ENCODE measurements around the gene NIT1. TPM values are rescaled to one million over a fixed set of nuclear protein-coding genes. Genes with fewer than 3 reads are reported as not detected.

The NIT1 gene
- total RNA-seq, 1 donor from 2014 or later, result 31.9 TPM

DNA sequence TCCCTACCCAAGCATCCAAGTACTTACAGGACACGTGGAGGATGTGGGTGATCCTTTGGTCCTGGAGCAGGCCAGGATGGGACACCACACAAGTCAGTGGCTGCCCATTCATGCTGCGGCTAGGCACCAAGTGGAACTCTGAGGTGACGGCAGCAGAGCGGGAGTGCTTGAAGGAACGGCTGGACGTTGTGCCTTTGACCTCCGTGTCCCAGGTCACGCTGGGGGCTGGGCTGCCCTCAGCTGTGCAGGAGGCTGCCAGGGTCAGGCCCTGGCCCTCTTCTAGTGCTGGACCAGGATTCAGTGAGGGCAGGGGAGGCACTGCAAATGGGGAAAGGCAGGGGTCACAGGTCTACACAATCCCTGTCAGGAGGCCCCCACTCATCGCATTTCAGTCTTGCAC lies 40.5 kb upstream of the NIT1 start:
- DNase-seq, result no peak
- intact Hi-C loops (cut with micrococcal nuclease), result no loop called here
- Histone ChIP-seq H3K36me3 (no peaks in the 10 kb centered on the region), H3K4me1 (no peaks in the 10 kb centered on the region), H3K9me3 (replicated peaks) (no peaks in the 10 kb centered on the region), H3K4me3 (no peak overlapping the region), H3K27ac (replicated peaks) (no peak overlapping the region), H3K27me3 (ENCODE audit: low read depth) (peaks cover 23% of the 10 kb centered on the region)
- TF ChIP-seq, protein P1, sequence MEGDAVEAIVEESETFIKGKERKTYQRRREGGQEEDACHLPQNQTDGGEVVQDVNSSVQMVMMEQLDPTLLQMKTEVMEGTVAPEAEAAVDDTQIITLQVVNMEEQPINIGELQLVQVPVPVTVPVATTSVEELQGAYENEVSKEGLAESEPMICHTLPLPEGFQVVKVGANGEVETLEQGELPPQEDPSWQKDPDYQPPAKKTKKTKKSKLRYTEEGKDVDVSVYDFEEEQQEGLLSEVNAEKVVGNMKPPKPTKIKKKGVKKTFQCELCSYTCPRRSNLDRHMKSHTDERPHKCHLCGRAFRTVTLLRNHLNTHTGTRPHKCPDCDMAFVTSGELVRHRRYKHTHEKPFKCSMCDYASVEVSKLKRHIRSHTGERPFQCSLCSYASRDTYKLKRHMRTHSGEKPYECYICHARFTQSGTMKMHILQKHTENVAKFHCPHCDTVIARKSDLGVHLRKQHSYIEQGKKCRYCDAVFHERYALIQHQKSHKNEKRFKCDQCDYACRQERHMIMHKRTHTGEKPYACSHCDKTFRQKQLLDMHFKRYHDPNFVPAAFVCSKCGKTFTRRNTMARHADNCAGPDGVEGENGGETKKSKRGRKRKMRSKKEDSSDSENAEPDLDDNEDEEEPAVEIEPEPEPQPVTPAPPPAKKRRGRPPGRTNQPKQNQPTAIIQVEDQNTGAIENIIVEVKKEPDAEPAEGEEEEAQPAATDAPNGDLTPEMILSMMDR (IDR thresholded peaks at IDR 0.05; ENCODE audit: borderline replicate concordance), result no peak

DNA sequence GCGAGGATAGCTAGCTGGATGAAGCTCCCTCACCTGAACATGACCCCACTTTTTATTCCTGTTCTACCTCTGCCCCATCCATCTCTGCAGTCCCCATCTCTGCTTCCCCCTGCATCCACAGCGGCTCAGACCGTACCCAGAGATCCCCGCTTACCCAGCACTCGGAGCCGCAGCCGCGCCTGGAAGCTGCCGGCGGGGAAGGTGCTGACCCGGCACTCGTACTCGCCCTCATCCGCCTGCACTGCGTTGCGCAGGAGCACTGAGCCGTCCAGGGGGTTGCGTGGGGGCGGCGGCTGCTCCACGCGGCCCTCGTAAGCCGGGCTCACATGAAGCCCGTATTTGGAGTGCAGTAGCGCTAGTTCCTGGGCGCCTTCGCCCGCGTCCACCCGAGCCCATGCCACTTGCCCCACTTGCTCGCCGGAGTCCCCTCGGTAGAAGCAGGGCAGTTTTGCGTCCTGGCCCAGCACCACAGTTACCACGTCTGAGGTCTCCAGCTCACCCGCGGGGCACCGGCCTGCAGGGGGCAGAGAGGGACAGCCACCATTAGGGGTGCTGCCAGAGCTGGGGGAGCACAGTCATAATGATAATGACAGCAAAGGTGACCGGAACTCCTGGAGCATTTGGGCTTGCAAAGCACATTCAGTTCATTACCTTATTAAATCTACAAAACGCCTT lies 38.3 kb upstream of the NIT1 start:
- TF ChIP-seq, protein P1 (IDR thresholded peaks at IDR 0.05; ENCODE audit: borderline replicate concordance), result no peak
- no peaks in the 10 kb centered on the region for H3K4me1 ChIP-seq
- no peak for DNase-seq
- intact Hi-C loops (cut with micrococcal nuclease), result no loop called here
- no peak overlapping the region for H3K4me3 ChIP-seq
- H3K9me3 ChIP-seq (replicated peaks), result no peaks in the 10 kb centered on the region
- H3K36me3 ChIP-seq, result no peaks in the 10 kb centered on the region
- H3K27ac ChIP-seq (replicated peaks), result no peak overlapping the region
- peaks cover 23% of the 10 kb centered on the region for H3K27me3 ChIP-seq (ENCODE audit: low read depth)

DNA sequence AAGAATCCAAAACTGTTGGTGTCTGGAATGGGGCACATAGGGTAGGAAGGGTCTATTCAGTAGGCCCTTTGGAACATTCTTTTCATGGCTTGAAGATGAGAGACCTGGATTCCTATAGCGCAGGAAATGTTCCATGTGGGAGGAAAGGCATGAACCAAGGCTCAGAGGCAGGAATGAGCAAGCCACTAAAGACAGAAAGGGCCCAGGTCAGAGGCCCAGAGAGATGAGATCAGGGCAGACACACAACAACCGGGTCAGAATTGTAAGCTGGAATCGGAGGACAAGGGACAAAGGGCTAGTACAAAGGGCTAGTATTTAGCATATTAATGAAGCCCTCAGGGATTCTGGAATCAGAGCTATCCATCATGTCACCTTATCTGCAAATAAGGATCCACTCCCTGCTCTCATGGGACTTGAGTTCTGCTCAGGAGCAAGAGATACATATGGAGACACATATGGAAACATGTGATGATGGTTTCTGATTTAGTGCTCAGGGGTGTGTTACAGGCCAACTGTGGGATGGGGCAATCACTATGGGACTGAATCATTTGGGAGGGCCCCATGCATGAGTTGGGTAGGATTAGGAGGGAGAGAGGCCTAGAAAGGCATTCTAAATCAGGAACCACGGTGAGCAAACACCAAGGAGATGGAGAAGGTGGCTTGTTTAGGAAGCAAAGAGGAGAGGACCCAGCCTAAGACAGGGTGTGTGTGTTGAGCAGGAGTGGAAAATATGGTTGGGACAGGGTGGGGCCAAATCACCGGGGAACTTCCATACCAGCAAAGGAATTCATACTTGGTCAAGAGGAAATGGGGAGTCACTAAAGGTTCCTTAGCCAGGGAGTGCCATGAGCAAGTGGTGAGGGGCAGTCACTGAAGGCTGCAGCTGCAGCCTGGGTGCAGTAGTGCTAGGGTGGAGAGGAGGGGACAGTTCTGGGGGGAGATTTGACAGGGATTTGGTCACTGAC lies 37.2 kb upstream of the NIT1 start:
- Histone ChIP-seq H3K4me3 (no peak overlapping the region), H3K9me3 (replicated peaks) (no peaks in the 10 kb centered on the region), H3K27ac (replicated peaks) (no peak overlapping the region), H3K27me3 (ENCODE audit: low read depth) (peaks cover 23% of the 10 kb centered on the region), H3K36me3 (no peaks in the 10 kb centered on the region), H3K4me1 (no peaks in the 10 kb centered on the region)
- no peak for DNase-seq
- TF ChIP-seq, protein P1 (IDR thresholded peaks at IDR 0.05; ENCODE audit: borderline replicate concordance), result no peak
- intact Hi-C loops (cut with micrococcal nuclease), result no loop called here

DNA sequence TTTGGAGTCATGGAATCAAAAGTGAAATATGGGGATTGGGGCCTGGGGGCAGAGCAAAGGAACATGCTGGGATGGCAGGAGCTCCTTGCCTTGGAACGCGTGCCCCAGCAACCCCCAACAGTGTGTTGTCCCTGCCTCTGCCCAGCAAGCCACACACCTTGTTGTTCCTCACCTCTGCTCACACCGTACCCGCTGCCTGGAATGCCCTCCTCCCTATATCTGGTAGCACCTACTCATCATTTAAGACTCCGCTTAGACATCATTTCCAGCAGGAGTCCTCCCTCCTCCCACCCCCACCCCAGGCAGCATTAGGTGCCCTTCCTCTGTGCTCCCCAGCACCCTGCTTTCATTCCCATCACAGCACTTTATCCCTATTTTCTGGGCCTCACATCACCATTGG lies 36.4 kb upstream of the NIT1 start:
- no peak for DNase-seq
- intact Hi-C loops (cut with micrococcal nuclease), result no loop called here
- H3K27ac ChIP-seq (replicated peaks), result no peak overlapping the region
- TF ChIP-seq, protein P1 (IDR thresholded peaks at IDR 0.05; ENCODE audit: borderline replicate concordance), result no peak
- no peaks in the 10 kb centered on the region for H3K9me3 ChIP-seq (replicated peaks)
- no peaks in the 10 kb centered on the region for H3K4me1 ChIP-seq
- no peaks in the 10 kb centered on the region for H3K36me3 ChIP-seq
- H3K27me3 ChIP-seq (ENCODE audit: low read depth), result peaks cover 23% of the 10 kb centered on the region
- H3K4me3 ChIP-seq, result no peak overlapping the region

DNA sequence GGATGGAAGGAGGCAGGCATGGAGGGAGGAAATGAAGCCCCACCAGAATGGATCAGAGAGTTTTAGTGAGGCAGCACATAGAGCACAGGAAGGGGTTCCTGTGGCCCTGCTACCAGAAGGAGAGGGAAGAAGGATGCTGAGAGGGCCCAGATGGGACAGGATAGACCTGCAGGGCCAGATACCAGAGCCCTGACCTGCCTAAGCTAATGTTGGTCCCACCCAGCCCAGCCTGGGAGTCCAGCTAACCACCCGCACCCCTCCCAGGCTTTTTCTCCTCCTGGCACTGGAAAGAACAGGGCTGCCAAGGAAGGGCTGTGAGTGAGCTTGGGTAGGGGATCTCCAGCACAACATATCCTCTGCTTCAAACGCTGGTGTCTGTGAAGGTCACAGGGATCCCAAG lies 35.4 kb upstream of the NIT1 start:
- intact Hi-C loops (cut with micrococcal nuclease), result no loop called here
- Histone ChIP-seq H3K4me3 (no peak overlapping the region), H3K27ac (replicated peaks) (no peak overlapping the region), H3K4me1 (no peaks in the 10 kb centered on the region), H3K9me3 (replicated peaks) (no peaks in the 10 kb centered on the region), H3K27me3 (ENCODE audit: low read depth) (peaks cover 23% of the 10 kb centered on the region), H3K36me3 (no peaks in the 10 kb centered on the region)
- DNase-seq, result no peak
- TF ChIP-seq, protein P1 (IDR thresholded peaks at IDR 0.05; ENCODE audit: borderline replicate concordance), result no peak

Data from left ventricle myocardium inferior (tissue), 1 donor.